CD14-positive monocyte (primary cell): ENCODE measurements around the gene SLC40A1. TPM values are rescaled to one million over a fixed set of nuclear protein-coding genes. Genes with fewer than 3 reads are reported as not detected.

ENCODE experiments used
- DNase-seq, 3 donors: peaks; one replicate each; pipeline ENCODE4 v3.0.0-alpha.2; 2011 to 2022
- H2AFZ ChIP-seq: 2 replicates; pipeline ENCODE4 v1.6.0; 2012; ENCODE audit warnings: mild to moderate bottlenecking, low read depth, low read length, inconsistent platforms; ENCODE audit not compliant: insufficient read depth, poor library complexity, severe bottlenecking
- H3K27ac ChIP-seq, 2 donors: 1 replicate in 1 of 2; 2 replicates in 1 of 2; pipeline ENCODE4 v1.5.1; 2012 to 2013; ENCODE audit warnings: low read length in 2 of 2, control low read depth in 1 of 2, inconsistent platforms in 1 of 2, low read depth in 1 of 2, mild to moderate bottlenecking in 1 of 2
- H3K27me3 ChIP-seq, 2 donors: one replicate each; pipeline versions ENCODE4 v1.6.0 to v1.6.1; 2011 to 2013; ENCODE audit warnings: low read length in 2 of 2; ENCODE audit not compliant: control insufficient read depth in 2 of 2, insufficient read depth in 2 of 2
- H3K36me3 ChIP-seq, 2 donors: replicated peaks in 1 of 2; 1 replicate in 1 of 2; 2 replicates in 1 of 2; pipeline versions ENCODE4 v1.5.1 to v1.6.1; 2012 to 2013; ENCODE audit warnings: low read length in 2 of 2, control low read depth in 1 of 2, inconsistent platforms in 1 of 2, mild to moderate bottlenecking in 1 of 2; ENCODE audit not compliant: insufficient read depth in 2 of 2, control insufficient read depth in 1 of 2
- H3K4me1 ChIP-seq, 2 donors: 1 replicate in 1 of 2; 2 replicates in 1 of 2; pipeline versions ENCODE4 v1.5.1 to v1.6.1; 2012 to 2013; ENCODE audit warnings: low read length in 2 of 2, control low read depth in 1 of 2, inconsistent platforms in 1 of 2, mild to moderate bottlenecking in 1 of 2, moderate library complexity in 1 of 2; ENCODE audit not compliant: insufficient read depth in 2 of 2, control insufficient read depth in 1 of 2
- H3K4me2 ChIP-seq: replicated peaks from 2 replicates; pipeline ENCODE3; 2012; ENCODE audit warnings: low read length, moderate library complexity, mild to moderate bottlenecking; ENCODE audit not compliant: poor library complexity, severe bottlenecking; ENCODE audit errors: extremely low read depth
- H3K4me3 ChIP-seq, 3 experiments: fragments of 200-600 bp in 1 of 3; sonication (generic) in 1 of 3; replicated peaks in 1 of 3; 1 replicate in 2 of 3; 2 replicates in 1 of 3; pipeline ENCODE4 v1.5.1; 2011 to 2013; ENCODE audit warnings: low read length in 3 of 3, mild to moderate bottlenecking in 3 of 3, control low read depth in 2 of 3, low read depth in 2 of 3, inconsistent platforms in 1 of 3, moderate library complexity in 1 of 3
- H3K79me2 ChIP-seq: 2 replicates; pipeline ENCODE4 v1.6.0; 2012; ENCODE audit warnings: mild to moderate bottlenecking, control low read depth, inconsistent platforms, low read length, moderate library complexity; ENCODE audit not compliant: insufficient read depth
- H3K9ac ChIP-seq: 2 replicates; pipeline ENCODE4 v1.6.0; 2017; ENCODE audit warnings: low read length, mild to moderate bottlenecking; ENCODE audit not compliant: insufficient read depth, poor library complexity, severe bottlenecking
- H3K9me3 ChIP-seq, 2 donors: replicated peaks in 1 of 2; 1 replicate in 1 of 2; 2 replicates in 1 of 2; pipeline versions ENCODE4 v1.5.1 to v1.6.1; 2012 to 2013; ENCODE audit warnings: low read length in 2 of 2, control low read depth in 1 of 2; ENCODE audit not compliant: control insufficient read depth in 1 of 2, insufficient read depth in 1 of 2
- H4K20me1 ChIP-seq: 2 replicates; pipeline ENCODE4 v1.6.0; 2012; ENCODE audit warnings: mild to moderate bottlenecking, low read length, control low read depth, moderate library complexity; ENCODE audit not compliant: insufficient read depth
- H3K27ac Mint-ChIP-seq, 7 donors: one replicate each; pipeline ENCODE4 v1.8.0; 2020; ENCODE audit warnings: mild to moderate bottlenecking in 7 of 7, mixed read lengths in 7 of 7, moderate library complexity in 6 of 7, inconsistent platforms in 2 of 7
- H3K27me3 Mint-ChIP-seq, 3 donors: one replicate each; pipeline ENCODE4 v1.8.0; 2021 to 2022; ENCODE audit warnings: low read depth in 3 of 3, mild to moderate bottlenecking in 3 of 3, mixed read lengths in 3 of 3, moderate library complexity in 3 of 3, inconsistent platforms in 1 of 3
- H3K36me3 Mint-ChIP-seq, 2 donors: one replicate each; pipeline ENCODE4 v1.8.0; 2020; ENCODE audit warnings: mixed read lengths in 2 of 2, inconsistent platforms in 1 of 2, mild to moderate bottlenecking in 1 of 2
- H3K4me1 Mint-ChIP-seq: one replicate; pipeline ENCODE4 v1.8.0; 2020; ENCODE audit warnings: mild to moderate bottlenecking, mixed read lengths
- H3K4me3 Mint-ChIP-seq, 2 donors: one replicate each; pipeline ENCODE4 v1.8.0; 2020; ENCODE audit warnings: mild to moderate bottlenecking in 2 of 2, mixed read lengths in 2 of 2, moderate library complexity in 1 of 2
- H3K9me3 Mint-ChIP-seq, 7 donors: one replicate each; pipeline ENCODE4 v1.8.0; 2020 to 2022; ENCODE audit warnings: mixed read lengths in 7 of 7, mild to moderate bottlenecking in 6 of 7, moderate library complexity in 6 of 7, inconsistent platforms in 2 of 7
- WGBS: methylation state at CpG from one replicate; pipeline ENCODE4 v1.1.5; 2013; ENCODE audit warnings: missing lambda C conversion rate; ENCODE audit not compliant: insufficient coverage; 5-methylcytosine and 5-hydroxymethylcytosine counted together
- intact Hi-C, 2 donors: fragments of 100-400 bp; cut with micrococcal nuclease; formaldehyde crosslinking; loops; one replicate each; pipeline versions ENCODE4 v1.15.0 to v1.15.1; 2023
- polyA plus RNA-seq, 3 donors: library from polyadenylated mRNA; depleted of rRNA in 1 of 3; unstranded in 2 of 3; stranded (reverse) in 1 of 3; fragments of 300-500 nt in 2 of 3; fragments of >200 nt in 1 of 3; fragmentation: Illumina TruSeq in 2 of 3; gene quantifications; 1 replicate in 2 of 3; 2 replicates in 1 of 3; pipeline ENCODE4 v1.2.3, GENCODE V29; 2012 to 2021
- TF ChIP-seq, protein P1 (sequence below): fragments of 200-600 bp; IDR thresholded peaks from one replicate; pipeline ENCODE4 v1.8.0; 2022; ENCODE audit warnings: antibody characterized with exemption, mild to moderate bottlenecking

SLC40A1 gene
- polyA plus RNA-seq, 3 donors: 7.9 to 91.6 (median 90.4) TPM

DNA sequence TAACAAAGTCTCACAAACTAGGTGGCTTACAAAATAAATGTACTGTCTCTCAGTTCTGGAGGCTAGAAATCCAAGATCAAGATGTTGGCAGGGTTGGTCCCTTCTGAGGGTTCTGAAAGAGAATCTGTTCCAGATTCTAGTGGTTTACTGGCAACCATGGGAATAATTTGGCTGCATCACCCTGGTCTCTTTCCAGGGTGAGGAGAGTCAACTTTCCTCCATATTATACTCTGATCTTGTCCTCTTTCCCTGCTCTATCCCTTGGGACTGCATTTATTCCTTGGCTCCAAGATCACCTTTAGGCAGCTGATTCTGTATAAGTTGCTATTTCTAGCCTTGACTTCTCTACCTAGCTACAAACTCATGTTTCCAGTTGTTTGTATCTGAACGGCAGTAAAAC is 35.2 kb downstream of the SLC40A1 start:
- Histone ChIP-seq H3K4me3 (no peak overlapping the region), H3K9me3 (no peaks in the 10 kb centered on the region), H3K27ac (no peak overlapping the region), H3K4me2 (no peak overlapping the region), H3K79me2 (no peaks in the 10 kb centered on the region), H3K27me3 (no peaks in the 10 kb centered on the region), H4K20me1 (no peaks in the 10 kb centered on the region), H2AFZ (no peak overlapping the region), H3K36me3 (no peaks in the 10 kb centered on the region), H3K4me1 (peaks cover 8 to 15% of the 10 kb centered on the region in 2 donors), H3K9ac (no peak overlapping the region)
- intact Hi-C loops: no loop called here
- H3K27me3 Mint-ChIP-seq: peaks cover 0 to 4% (median 0%) of the 10 kb centered on the region in 3 donors
- no peak overlapping the region for H3K4me3 Mint-ChIP-seq
- TF ChIP-seq, protein P1, sequence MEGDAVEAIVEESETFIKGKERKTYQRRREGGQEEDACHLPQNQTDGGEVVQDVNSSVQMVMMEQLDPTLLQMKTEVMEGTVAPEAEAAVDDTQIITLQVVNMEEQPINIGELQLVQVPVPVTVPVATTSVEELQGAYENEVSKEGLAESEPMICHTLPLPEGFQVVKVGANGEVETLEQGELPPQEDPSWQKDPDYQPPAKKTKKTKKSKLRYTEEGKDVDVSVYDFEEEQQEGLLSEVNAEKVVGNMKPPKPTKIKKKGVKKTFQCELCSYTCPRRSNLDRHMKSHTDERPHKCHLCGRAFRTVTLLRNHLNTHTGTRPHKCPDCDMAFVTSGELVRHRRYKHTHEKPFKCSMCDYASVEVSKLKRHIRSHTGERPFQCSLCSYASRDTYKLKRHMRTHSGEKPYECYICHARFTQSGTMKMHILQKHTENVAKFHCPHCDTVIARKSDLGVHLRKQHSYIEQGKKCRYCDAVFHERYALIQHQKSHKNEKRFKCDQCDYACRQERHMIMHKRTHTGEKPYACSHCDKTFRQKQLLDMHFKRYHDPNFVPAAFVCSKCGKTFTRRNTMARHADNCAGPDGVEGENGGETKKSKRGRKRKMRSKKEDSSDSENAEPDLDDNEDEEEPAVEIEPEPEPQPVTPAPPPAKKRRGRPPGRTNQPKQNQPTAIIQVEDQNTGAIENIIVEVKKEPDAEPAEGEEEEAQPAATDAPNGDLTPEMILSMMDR: no peak
- DNase-seq: no peak
- peaks cover 0 to 7% (median 5%) of the 10 kb centered on the region in 7 donors for H3K9me3 Mint-ChIP-seq
- WGBS: no CpG with 5 or more reads among the region's 1 CpG
- H3K36me3 Mint-ChIP-seq: no peaks in the 10 kb centered on the region
- no peak overlapping the region for H3K27ac Mint-ChIP-seq
- H3K4me1 Mint-ChIP-seq: peaks cover 16% of the 10 kb centered on the region

DNA sequence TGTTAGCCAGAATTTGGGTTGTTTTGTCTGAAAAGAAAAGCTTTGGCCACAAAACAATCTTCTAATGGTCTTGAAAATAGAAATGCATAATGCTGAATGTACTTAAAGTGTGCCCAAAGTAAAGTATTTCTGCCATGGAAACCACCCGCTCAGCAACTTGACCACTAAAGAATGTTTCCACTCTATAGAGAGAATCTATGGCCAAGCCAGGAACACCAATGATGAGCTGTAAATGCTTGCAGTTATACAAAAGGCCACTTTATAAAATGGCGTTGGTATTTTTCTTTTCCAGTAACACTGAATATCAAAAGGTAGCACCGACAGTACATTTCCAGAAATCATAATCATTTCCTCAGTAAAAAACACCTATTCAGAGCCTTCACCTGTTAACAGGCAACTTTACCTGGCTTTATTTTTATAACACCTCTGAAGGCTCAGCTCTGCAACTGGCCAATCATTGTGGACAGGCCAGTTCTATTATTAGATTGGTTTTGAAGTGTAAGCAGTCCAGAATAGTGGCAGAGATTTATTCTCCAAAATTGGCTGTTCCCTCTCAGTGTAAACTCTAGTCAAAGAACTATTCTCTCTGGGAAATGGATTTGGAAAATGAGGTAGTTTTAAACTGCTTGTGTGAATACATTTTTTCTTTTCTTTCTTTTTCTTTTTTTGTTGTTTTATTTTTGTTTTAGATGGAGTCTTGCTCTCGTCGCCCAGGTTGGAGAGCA is 36.1 kb downstream of the SLC40A1 start:
- no peaks in the 10 kb centered on the region for H3K79me2 ChIP-seq
- no peaks in the 10 kb centered on the region for H3K36me3 ChIP-seq
- no peaks in the 10 kb centered on the region for H3K36me3 Mint-ChIP-seq
- peaks cover 0 to 6% (median 0%) of the 10 kb centered on the region in 3 donors for H3K27me3 Mint-ChIP-seq
- H3K4me1 ChIP-seq: peaks cover 8 to 15% of the 10 kb centered on the region in 2 donors
- intact Hi-C loops: no loop called here
- TF ChIP-seq, protein P1: no peak
- no peak overlapping the region for H3K4me2 ChIP-seq
- H2AFZ ChIP-seq: no peak overlapping the region
- H3K9me3 ChIP-seq: no peaks in the 10 kb centered on the region
- H3K27ac Mint-ChIP-seq: no peak overlapping the region
- H3K4me3 Mint-ChIP-seq: no peak overlapping the region
- no peak for DNase-seq
- no peaks in the 10 kb centered on the region for H4K20me1 ChIP-seq
- peaks cover 16% of the 10 kb centered on the region for H3K4me1 Mint-ChIP-seq
- H3K27me3 ChIP-seq: no peaks in the 10 kb centered on the region
- H3K9ac ChIP-seq: no peak overlapping the region
- peaks cover 0 to 9% (median 5%) of the 10 kb centered on the region in 7 donors for H3K9me3 Mint-ChIP-seq
- no peak overlapping the region for H3K27ac ChIP-seq
- 94% methylated on average over 3 of the region's 5 CpGs for WGBS
- H3K4me3 ChIP-seq: no peak overlapping the region
